Calu3 (cell line): ENCODE results near the gene RNF217. TPM values are rescaled to one million over a fixed set of nuclear protein-coding genes. Genes with fewer than 3 reads are reported as not detected.
"Not testable (repeated sequence)": the region's sequence is repeated elsewhere in the genome, so short reads cannot be mapped to it uniquely, and the experiment has no call there.

Source experiments
- BruUV-seq: library from RNA; stranded (reverse); fragments of 400-500 nt; replicated peaks from 2 replicates; lab custom pipeline; 2021; lab: Mats Ljungman, UMichigan
- CTCF ChIA-PET: fragments of 300-600 bp; sonication (Branson Sonifier 250); formaldehyde crosslinking; loops from one replicate; lab custom pipeline; 2022; ENCODE audit warnings: antibody characterized with exemption; lab: Charles Lee
- DNase-seq: peaks from one replicate; pipeline ENCODE4 v3.0.0; 2022
- H3K27ac Mint-ChIP-seq: one replicate; pipeline ENCODE4 v1.8.0; 2022; ENCODE audit warnings: mixed read lengths; ENCODE audit not compliant: unreplicated experiment
- H3K27me3 Mint-ChIP-seq: one replicate; pipeline ENCODE4 v1.8.0; 2022; ENCODE audit warnings: mixed read lengths; ENCODE audit not compliant: unreplicated experiment
- H3K36me3 Mint-ChIP-seq: one replicate; pipeline ENCODE4 v1.8.0; 2022; ENCODE audit warnings: mild to moderate bottlenecking, moderate library complexity, mixed read lengths; ENCODE audit not compliant: insufficient read depth, unreplicated experiment
- H3K4me1 Mint-ChIP-seq: one replicate; pipeline ENCODE4 v1.8.0; 2022; ENCODE audit warnings: mild to moderate bottlenecking, low read depth, mixed read lengths; ENCODE audit not compliant: unreplicated experiment
- H3K4me3 Mint-ChIP-seq: one replicate; pipeline ENCODE4 v1.8.0; 2022; ENCODE audit warnings: mild to moderate bottlenecking, low read depth, moderate library complexity, mixed read lengths; ENCODE audit not compliant: unreplicated experiment
- H3K9me3 Mint-ChIP-seq: one replicate; pipeline ENCODE4 v1.8.0; 2022; ENCODE audit warnings: low read depth, mixed read lengths; ENCODE audit not compliant: unreplicated experiment
- CTCF ChIP-seq: fragments of 200-600 bp; IDR thresholded peaks from one replicate; pipeline ENCODE4 v1.8.0; 2022; ENCODE audit warnings: antibody characterized with exemption; ENCODE audit not compliant: unreplicated experiment
- intact Hi-C: fragments of 100-400 bp; cut with micrococcal nuclease; formaldehyde crosslinking; loops from one replicate; pipeline ENCODE4 v1.10.0; 2022; ENCODE audit not compliant: unreplicated experiment
- total RNA-seq: library from RNA; stranded (reverse); gene quantifications from 2 replicates; pipeline ENCODE4 v1.2.3, GENCODE V29; 2022

Gene RNF217
- total RNA-seq, 1 experiment from 2014 or later, result 15.4 TPM

GRCh38 chr6:125031385-125031784 lies 69.1 kb downstream of the RNF217 start:
- TF ChIP-seq CTCF, result no peak
- peaks cover 7% of the 10 kb centered on the region for H3K9me3 Mint-ChIP-seq
- CTCF ChIA-PET, result no interaction called here
- no peaks in the 10 kb centered on the region for H3K27me3 Mint-ChIP-seq
- H3K27ac Mint-ChIP-seq, result no peak overlapping the region
- intact Hi-C loops, result no loop called here
- no peaks in the 10 kb centered on the region for H3K4me1 Mint-ChIP-seq
- H3K36me3 Mint-ChIP-seq, result no peaks in the 10 kb centered on the region
- no peak for DNase-seq
- no TSS peak for BruUV-seq
- H3K4me3 Mint-ChIP-seq, result no peak overlapping the region

GRCh38 chr6:125034929-125035328 lies 72.7 kb downstream of the RNF217 start:
- H3K4me1 Mint-ChIP-seq, H3K36me3 Mint-ChIP-seq, BruUV-seq, H3K27me3 Mint-ChIP-seq, CTCF ChIA-PET, intact Hi-C loops, DNase-seq, H3K9me3 Mint-ChIP-seq, H3K4me3 Mint-ChIP-seq, H3K27ac Mint-ChIP-seq: not testable (repeated sequence)

- H3K27ac Mint-ChIP-seq, H3K27me3 Mint-ChIP-seq, CTCF ChIA-PET, H3K4me3 Mint-ChIP-seq, BruUV-seq, H3K36me3 Mint-ChIP-seq, H3K4me1 Mint-ChIP-seq, DNase-seq, intact Hi-C loops, H3K9me3 Mint-ChIP-seq: not testable (repeated sequence)
These were observed 74.2 kb downstream of the RNF217 start for GRCh38 chr6:125036486-125036885.

- H3K27me3 Mint-ChIP-seq, result no peaks in the 10 kb centered on the region
- no peaks in the 10 kb centered on the region for H3K36me3 Mint-ChIP-seq
- no peak for TF ChIP-seq CTCF
- no peak overlapping the region for H3K27ac Mint-ChIP-seq
- no peak overlapping the region for H3K4me3 Mint-ChIP-seq
- no peaks in the 10 kb centered on the region for H3K9me3 Mint-ChIP-seq
- intact Hi-C loops, result no loop called here
- CTCF ChIA-PET, result no interaction called here
- DNase-seq, result no peak
- BruUV-seq, result no TSS peak
- peaks cover 14% of the 10 kb centered on the region for H3K4me1 Mint-ChIP-seq
These were observed 75.6 kb downstream of the RNF217 start for GRCh38 chr6:125037827-125038226.

GRCh38 chr6:125038925-125039324 lies 76.7 kb downstream of the RNF217 start:
- TF ChIP-seq CTCF, result no peak
- H3K27me3 Mint-ChIP-seq, result no peaks in the 10 kb centered on the region
- H3K4me3 Mint-ChIP-seq, result no peak overlapping the region
- H3K36me3 Mint-ChIP-seq, result no peaks in the 10 kb centered on the region
- intact Hi-C loops, result no loop called here
- no peaks in the 10 kb centered on the region for H3K9me3 Mint-ChIP-seq
- no TSS peak for BruUV-seq
- CTCF ChIA-PET, result no interaction called here
- H3K4me1 Mint-ChIP-seq, result peaks cover 14% of the 10 kb centered on the region
- no peak for DNase-seq
- H3K27ac Mint-ChIP-seq, result no peak overlapping the region
